HepG2 (cell line): Measurements from ENCODE around the gene NINJ2. TPM values are rescaled to one million over a fixed set of nuclear protein-coding genes. Genes with fewer than 3 reads are reported as not detected.
A peak's percentile ranks its signal among the peaks of the same experiment; 100 is the strongest.

Source experiments
- ATAC-seq: fragments of 200-7000 bp; cut with Tn5 transposase; 3 replicates; pipeline ENCODE4 v1.9.1; 2020; ENCODE audit warnings: mild to moderate bottlenecking, moderate library complexity
- BruUV-seq: library from RNA; stranded (reverse); fragments of 400-500 nt; replicated peaks from 2 replicates; lab custom pipeline; 2021; lab: Mats Ljungman, UMichigan
- CTCF ChIA-PET: fragments of 300-600 bp; formaldehyde crosslinking; extraction: SDS; loops from one replicate; lab custom pipeline; 2021; ENCODE audit warnings: low total read pairs, inconsistent platforms, low intra/inter-chr PET ratio; lab: Yijun Ruan, JAX
- POLR2A ChIA-PET: fragments of 350-600 bp; sonication (Branson Sonifier 250); formaldehyde crosslinking; loops from one replicate; lab custom pipeline; 2020; ENCODE audit warnings: antibody characterized with exemption, inconsistent platforms; lab: Yijun Ruan, JAX
- DNase-seq: peaks from one replicate; pipeline ENCODE4 v3.0.0-alpha.2; 2015; ENCODE audit warnings: low spot score
- FAIRE-seq: peaks from 3 replicates; lab custom pipeline; 2011; peaks lifted over from hg19 to GRCh38; lab: Jason Lieb, UNC
- H2AFZ ChIP-seq: one replicate; pipeline ENCODE4 v1.6.1; 2011; ENCODE audit warnings: low read length, inconsistent platforms
- H3K27ac ChIP-seq: fragments of 300-600 bp; 3 replicates; pipeline ENCODE4 v1.8.0; 2011; ENCODE audit warnings: mixed run types, mild to moderate bottlenecking, mixed read lengths, low read length, inconsistent platforms; ENCODE audit not compliant: insufficient read depth; ENCODE audit errors: extremely low read length
- H3K27me3 ChIP-seq, 2 experiments: fragments of 200-600 bp in 1 of 2; 2 replicates in 1 of 2; 3 replicates in 1 of 2; pipeline versions ENCODE4 v1.6.0 to v1.8.0; 2011; ENCODE audit warnings: low read length in 2 of 2, mild to moderate bottlenecking in 2 of 2, moderate library complexity in 2 of 2, inconsistent platforms in 1 of 2; ENCODE audit not compliant: insufficient read depth in 2 of 2, control insufficient read depth in 1 of 2
- H3K36me3 ChIP-seq, 2 experiments: fragments of 200-600 bp in 1 of 2; replicated peaks in 1 of 2; 2 replicates in 1 of 2; 3 replicates in 1 of 2; pipeline versions ENCODE4 v1.5.1 to v1.8.0; 2011; ENCODE audit warnings: low read length in 2 of 2, inconsistent platforms in 1 of 2; ENCODE audit not compliant: insufficient read depth in 2 of 2, control insufficient read depth in 1 of 2
- H3K4me1 ChIP-seq: 2 replicates; pipeline ENCODE4 v1.5.1; 2012; ENCODE audit warnings: low read length, inconsistent platforms; ENCODE audit not compliant: insufficient read depth
- H3K4me2 ChIP-seq: 2 replicates; pipeline ENCODE4 v1.6.0; 2011; ENCODE audit warnings: low read depth, low read length, inconsistent platforms
- H3K4me3 ChIP-seq, 3 experiments: fragments of 200-600 bp in 1 of 3; sonication (generic), shearing (Covaris generic) in 1 of 3; replicated peaks in 1 of 3; 2 replicates each; pipeline ENCODE4 v1.5.1; 2011 to 2016; ENCODE audit warnings: low read length in 3 of 3, inconsistent platforms in 2 of 3, low read depth in 2 of 3, mild to moderate bottlenecking in 2 of 3, control low read depth in 1 of 3, mixed read lengths in 1 of 3; ENCODE audit not compliant: insufficient read depth in 1 of 3
- H3K79me2 ChIP-seq: one replicate; pipeline ENCODE4 v1.6.1; 2011; ENCODE audit warnings: low read length, inconsistent platforms; ENCODE audit not compliant: insufficient read depth
- H3K9ac ChIP-seq: 2 replicates; pipeline ENCODE4 v1.6.0; 2011; ENCODE audit warnings: mild to moderate bottlenecking, low read depth, low read length, inconsistent platforms; ENCODE audit not compliant: insufficient read depth
- H3K9me3 ChIP-seq: 2 replicates; pipeline ENCODE4 v1.5.1; 2012; ENCODE audit warnings: mild to moderate bottlenecking, low read length
- H4K20me1 ChIP-seq: 2 replicates; pipeline ENCODE4 v1.6.0; 2011; ENCODE audit warnings: inconsistent platforms, mild to moderate bottlenecking, low read length, moderate library complexity; ENCODE audit not compliant: insufficient read depth
- AKNA ChIP-seq: sonication (generic); formaldehyde crosslinking; IDR thresholded peaks from 2 replicates; pipeline ENCODE4 v1.4.0; 2020; ENCODE audit warnings: missing genetic modification reagents, borderline replicate concordance
- ARID3A ChIP-seq: IDR thresholded peaks from 2 replicates; pipeline ENCODE4 v1.6.1; 2012; ENCODE audit warnings: low read depth, low read length, improper control_type of control experiment
- ATAD3A ChIP-seq: sonication (generic); formaldehyde crosslinking; IDR thresholded peaks from 2 replicates; pipeline ENCODE4 v1.4.0; 2020; ENCODE audit warnings: missing genetic modification reagents
- NR2F6 ChIP-seq, 2 experiments: IDR thresholded peaks; 2 replicates each; pipeline ENCODE4 v1.6.1; 2016; ENCODE audit warnings: antibody characterized with exemption in 1 of 2, mild to moderate bottlenecking in 1 of 2
- POLR2AphosphoS2 ChIP-seq: IDR thresholded peaks from 2 replicates; pipeline ENCODE4 v1.6.1; 2011; ENCODE audit warnings: low read depth, low read length, improper control_type of control experiment
- RFX5 ChIP-seq: IDR thresholded peaks from 2 replicates; pipeline ENCODE4 v1.6.1; 2011; ENCODE audit warnings: low read depth, low read length, improper control_type of control experiment
- SALL1 ChIP-seq: sonication (generic); formaldehyde crosslinking; IDR thresholded peaks from 2 replicates; pipeline ENCODE4 v1.8.0; 2022; ENCODE audit warnings: mild to moderate bottlenecking, missing genetic modification reagents
- SALL2 ChIP-seq: sonication (generic); formaldehyde crosslinking; IDR thresholded peaks from 2 replicates; pipeline ENCODE4 v1.8.1; 2023; ENCODE audit warnings: mild to moderate bottlenecking, missing genetic modification reagents, inconsistent platforms
- ZBTB43 ChIP-seq: sonication (generic); formaldehyde crosslinking; conservative IDR thresholded peaks from 2 replicates; pipeline ENCODE4 v1.4.0; 2020; ENCODE audit warnings: missing genetic modification reagents
- ZMYM3 ChIP-seq: sonication (generic); formaldehyde crosslinking; IDR thresholded peaks from 2 replicates; pipeline ENCODE4 v1.5.1; 2020; ENCODE audit warnings: mild to moderate bottlenecking, missing genetic modification reagents
- ZNF180 ChIP-seq: sonication (generic); formaldehyde crosslinking; IDR thresholded peaks from 2 replicates; pipeline ENCODE4 v1.4.0; 2020; ENCODE audit warnings: low read depth, missing genetic modification reagents, borderline replicate concordance
- ZNF292 ChIP-seq: sonication (generic); formaldehyde crosslinking; IDR thresholded peaks from 2 replicates; pipeline ENCODE4 v1.8.1; 2022; ENCODE audit warnings: mild to moderate bottlenecking, low read depth, missing genetic modification reagents, borderline replicate concordance
- ZNF382 ChIP-seq: sonication (generic); formaldehyde crosslinking; IDR thresholded peaks from 2 replicates; pipeline ENCODE4 v1.5.0; 2020; ENCODE audit warnings: missing genetic modification reagents, mild to moderate bottlenecking, borderline replicate concordance
- ZNF501 ChIP-seq: sonication (generic); formaldehyde crosslinking; IDR thresholded peaks from 2 replicates; pipeline ENCODE4 v1.5.1; 2020; ENCODE audit warnings: mild to moderate bottlenecking, moderate library complexity, missing genetic modification reagents
- ZNF547 ChIP-seq: sonication (generic); formaldehyde crosslinking; IDR thresholded peaks from 2 replicates; pipeline ENCODE4 v1.5.1; 2020; ENCODE audit warnings: mild to moderate bottlenecking, missing genetic modification reagents
- whole genome bisulfite sequencing: methylation state at CpG from one replicate; pipeline ENCODE4 v1.1.6; 2017; ENCODE audit warnings: low lambda C conversion rate; 5-methylcytosine and 5-hydroxymethylcytosine counted together
- in situ Hi-C: cut with HindIII; loops from 2 replicates; pipeline ENCODE4 v1.10.0; 2017; ENCODE audit warnings: low pct_unique_long_range_greater_than_20kb; ENCODE audit not compliant: extremely low pct_ligation_motif_present
- intact Hi-C: fragments of 100-400 bp; cut with micrococcal nuclease; formaldehyde crosslinking; loops from one replicate; pipeline ENCODE4 v1.10.0; 2022; ENCODE audit not compliant: unreplicated experiment
- polyA plus RNA-seq, 8 experiments: library from polyadenylated mRNA; depleted of rRNA in 3 of 8; stranded (reverse) in 7 of 8; unstranded in 1 of 8; fragments of >200 nt; fragmentation: Illumina TruSeq in 4 of 8; extraction: Trizol in 4 of 8; gene quantifications; 2 replicates each; pipeline versions ENCODE4 v1.2.1 to v1.2.3, GENCODE V29; 2011 to 2016; ENCODE audit warnings: low read depth in 4 of 8, missing spikeins in 1 of 8, mixed read lengths in 1 of 8; ENCODE audit not compliant: insufficient read depth in 1 of 8
- total RNA-seq, 5 experiments: library from RNA; depleted of rRNA; stranded (reverse); fragments of >200 nt; fragmentation: Illumina TruSeq; extraction: Trizol; gene quantifications; 2 replicates each; pipeline ENCODE4 v1.2.3, GENCODE V29; 2016; ENCODE audit warnings: low read depth in 1 of 5

NINJ2 gene
- total and polyA plus RNA-seq, 2 of the 13 experiments (the other 11 are each of a cell fraction or from before 2014, with no cell fraction given): 0.62 to 3.8 TPM

- intact Hi-C loops: loop anchor here (2.0 kb wide), 1 partner anchor 244 kb away; no protein-coding TSS in a partner anchor
- Histone ChIP-seq H3K79me2 (no peaks in the 10 kb centered on the region), H3K4me2 (peak overlapping the region; percentile 98), H4K20me1 (no peaks in the 10 kb centered on the region), H3K9ac (peak overlapping the region; percentile 16; the same call in 1 of the 2 replicates), H3K36me3 (no peaks in the 10 kb centered on the region), H3K4me3 (peak overlapping the region; percentile 67 to 80 (median 73); a peak in 5 of 6 replicates), H3K4me1 (peaks cover 37% of the 10 kb centered on the region), H3K27me3 (no peaks in the 10 kb centered on the region; a peak in 1 of 5 replicates), H2AFZ (no peak overlapping the region), H3K9me3 (no peaks in the 10 kb centered on the region), H3K27ac (no peak overlapping the region)
- CTCF ChIA-PET: interaction anchor here (2.7 to 2.9 kb wide), 2 partner anchors 116 to 381 kb away, joined by 14 to 16 read pairs; partner anchors contain the start of gene RAD52
- POLR2A ChIA-PET: no interaction called here
- DNase-seq: peak; percentile 21
- FAIRE-seq: peak; percentile 21
- 3% methylated on average over 6 of the region's 6 CpGs for WGBS
- no peak; the same call in 2 of the 3 replicates for ATAC-seq
- in situ Hi-C loops: loop anchor here (5.0 to 25.0 kb wide), 4 partner anchors 316 to 1019 kb away; partner anchors contain the start of genes FBXL14 and RAD52
- no TSS peak for BruUV-seq
- TF ChIP-seq AKNA (CRISPR knock-in tag): no peak
- peak; percentile 17; the same call in 1 of the 2 replicates for TF ChIP-seq ZMYM3 (CRISPR knock-in tag)
- TF ChIP-seq ZNF292: 0 out of 2 replicates have a peak, but pooled peaks have one; percentile 15
- TF ChIP-seq POLR2AphosphoS2: no peak
- no peak for TF ChIP-seq RFX5
- TF ChIP-seq SALL2 (CRISPR knock-in tag): no peak
- TF ChIP-seq ZNF180: no peak
- TF ChIP-seq ZBTB43 (CRISPR knock-in tag): no peak
- TF ChIP-seq ZNF382 (CRISPR knock-in tag): no peak
- no peak for TF ChIP-seq NR2F6 (IDR thresholded peaks at IDR 0.05)
- no peak for TF ChIP-seq NR2F6 (CRISPR knock-in tag; IDR thresholded peaks at IDR 0.05)
- TF ChIP-seq ATAD3A (CRISPR knock-in tag): no peak
- TF ChIP-seq ARID3A: no peak
- TF ChIP-seq ZNF547 (CRISPR knock-in tag): no peak
- peak; percentile 34; the same call in 1 of the 2 replicates for TF ChIP-seq SALL1 (CRISPR knock-in tag)
- TF ChIP-seq ZNF501 (CRISPR knock-in tag): no peak
Measured at GRCh38 chr12:568486-568885, 94.8 kb downstream of the NINJ2 start.
